ENCODE measurements around the gene KRT5. TPM values are rescaled to one million over a fixed set of nuclear protein-coding genes. Genes with fewer than 3 reads are reported as not detected.

KRT5 gene
- total RNA-seq, 4 donors from 2014 or later, result 7,921 to 12,107 (median 9,375) TPM

DNA sequence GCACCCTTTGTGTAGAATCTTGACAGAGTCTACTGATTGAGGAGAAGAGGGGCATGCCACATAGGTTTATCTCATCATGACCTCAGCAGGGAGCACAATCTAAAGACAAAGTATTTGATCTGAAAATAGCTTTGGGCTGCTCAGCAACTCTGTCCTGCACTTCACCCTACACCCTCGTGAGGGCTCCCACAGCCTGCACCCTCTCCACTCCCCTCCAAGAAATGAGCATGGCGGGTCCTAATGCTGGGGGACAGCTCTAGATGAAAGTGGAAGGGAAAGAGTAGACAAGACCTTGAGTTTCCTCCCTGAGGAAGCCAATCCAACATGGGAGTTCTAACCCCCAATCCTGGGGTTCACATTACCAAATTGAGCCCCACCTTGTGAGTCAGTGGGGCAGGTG is 10.7 kb upstream of the KRT5 start:
- WGBS, 2 donors, result no CpG with 5 or more reads among the region's 2 CpGs

GRCh38 chr12:52530366-52530765 is 10.2 kb upstream of the KRT5 start:
- H3K27me3 ChIP-seq, result no peaks in the 10 kb centered on the region
- H3K4me3 ChIP-seq, result no peak overlapping the region
- H3K36me3 ChIP-seq, result no peaks in the 10 kb centered on the region
- 70% methylated on average over 2 of the region's 2 CpGs; no CpG with 5 or more reads in 1 of the 2 donors for WGBS, 2 donors
- intact Hi-C loops (cut with DNase I), result no loop called here
- peaks cover 8 to 18% (median 10%) of the 10 kb centered on the region in 3 donors for H3K4me1 ChIP-seq
- no peaks in the 10 kb centered on the region for H3K9me3 ChIP-seq
- TF ChIP-seq, protein P1, sequence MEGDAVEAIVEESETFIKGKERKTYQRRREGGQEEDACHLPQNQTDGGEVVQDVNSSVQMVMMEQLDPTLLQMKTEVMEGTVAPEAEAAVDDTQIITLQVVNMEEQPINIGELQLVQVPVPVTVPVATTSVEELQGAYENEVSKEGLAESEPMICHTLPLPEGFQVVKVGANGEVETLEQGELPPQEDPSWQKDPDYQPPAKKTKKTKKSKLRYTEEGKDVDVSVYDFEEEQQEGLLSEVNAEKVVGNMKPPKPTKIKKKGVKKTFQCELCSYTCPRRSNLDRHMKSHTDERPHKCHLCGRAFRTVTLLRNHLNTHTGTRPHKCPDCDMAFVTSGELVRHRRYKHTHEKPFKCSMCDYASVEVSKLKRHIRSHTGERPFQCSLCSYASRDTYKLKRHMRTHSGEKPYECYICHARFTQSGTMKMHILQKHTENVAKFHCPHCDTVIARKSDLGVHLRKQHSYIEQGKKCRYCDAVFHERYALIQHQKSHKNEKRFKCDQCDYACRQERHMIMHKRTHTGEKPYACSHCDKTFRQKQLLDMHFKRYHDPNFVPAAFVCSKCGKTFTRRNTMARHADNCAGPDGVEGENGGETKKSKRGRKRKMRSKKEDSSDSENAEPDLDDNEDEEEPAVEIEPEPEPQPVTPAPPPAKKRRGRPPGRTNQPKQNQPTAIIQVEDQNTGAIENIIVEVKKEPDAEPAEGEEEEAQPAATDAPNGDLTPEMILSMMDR (IDR thresholded peaks at IDR 0.05), result no peak
- no peak for TF ChIP-seq POLR2A (IDR thresholded peaks at IDR 0.05)
- DNase-seq, result no peak
- H3K27ac ChIP-seq, result no peak overlapping the region

More for the DNA sequence above, 10.7 kb upstream of the KRT5 start:
- H3K36me3 ChIP-seq, result no peaks in the 10 kb centered on the region
- TF ChIP-seq POLR2A (IDR thresholded peaks at IDR 0.05), result no peak
- TF ChIP-seq, protein P1 (IDR thresholded peaks at IDR 0.05), result no peak
- H3K27me3 ChIP-seq, result no peaks in the 10 kb centered on the region
- DNase-seq, result no peak
- no peak overlapping the region for H3K4me3 ChIP-seq
- intact Hi-C loops (cut with DNase I), result no loop called here
- no peak overlapping the region for H3K27ac ChIP-seq
- no peaks in the 10 kb centered on the region for H3K9me3 ChIP-seq
- peaks cover 2 to 13% (median 5%) of the 10 kb centered on the region in 3 donors for H3K4me1 ChIP-seq

DNA sequence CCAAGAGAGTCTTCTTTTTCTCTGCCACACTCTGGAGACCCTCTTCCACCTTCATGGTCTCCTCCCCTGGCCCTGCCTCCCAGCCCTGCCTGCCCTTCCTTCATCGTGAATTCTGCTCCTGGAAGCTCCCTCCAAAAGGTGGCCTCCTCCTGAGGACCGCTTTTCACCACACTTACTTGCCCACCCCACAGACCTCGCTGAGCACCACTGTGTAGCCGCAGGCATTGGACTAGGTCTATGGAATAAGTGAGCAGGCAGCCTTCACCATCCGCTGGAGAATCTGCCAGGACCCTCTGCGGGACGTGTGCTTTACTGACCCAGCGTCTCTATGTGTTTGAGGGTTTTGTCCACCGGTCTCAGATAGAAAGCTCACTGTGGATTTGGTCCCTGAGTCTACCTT is 9.7 kb upstream of the KRT5 start:
- Histone ChIP-seq H3K9me3 (no peaks in the 10 kb centered on the region), H3K36me3 (no peaks in the 10 kb centered on the region), H3K4me3 (no peak overlapping the region), H3K27ac (no peak overlapping the region), H3K4me1 (peaks cover 13 to 23% (median 13%) of the 10 kb centered on the region in 3 donors), H3K27me3 (no peaks in the 10 kb centered on the region)
- intact Hi-C loops (cut with DNase I), result loop anchor here (10.0 kb wide), 1 partner anchor 345 kb away; no protein-coding TSS in a partner anchor
- no peak for TF ChIP-seq POLR2A (IDR thresholded peaks at IDR 0.05)
- TF ChIP-seq, protein P1 (IDR thresholded peaks at IDR 0.05), result no peak
- DNase-seq, result no peak
- WGBS, 2 donors, result 93 to 99% methylated on average over 8 of the region's 9 CpGs

DNA sequence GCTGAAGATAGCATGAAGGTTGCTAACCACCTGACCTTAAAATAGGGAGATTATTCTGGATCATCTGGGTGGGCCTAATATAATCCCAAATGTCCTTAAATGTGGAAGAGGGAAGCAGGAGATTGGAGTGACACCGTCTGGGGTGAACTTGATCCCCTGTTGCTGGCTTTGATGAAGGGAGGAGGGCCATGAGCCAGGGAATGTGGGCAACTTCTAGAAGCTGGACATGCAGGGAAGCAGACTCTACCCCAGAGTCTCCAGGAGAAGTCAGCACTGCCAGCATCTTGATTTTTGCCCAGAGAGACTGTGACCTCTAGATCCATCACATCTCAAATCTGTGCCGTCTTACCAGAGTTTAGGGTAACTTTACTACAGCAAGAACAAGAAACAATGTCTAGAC is 9.2 kb upstream of the KRT5 start:
- TF ChIP-seq, protein P1 (IDR thresholded peaks at IDR 0.05), result no peak
- TF ChIP-seq POLR2A (IDR thresholded peaks at IDR 0.05), result no peak
- 90 to 95% methylated on average over 2 of the region's 2 CpGs for WGBS, 2 donors
- no peak for DNase-seq

GRCh38 chr12:52528641-52529143 is 8.5 kb upstream of the KRT5 start:
- TF ChIP-seq, protein P1 (IDR thresholded peaks at IDR 0.05), result no peak
- TF ChIP-seq POLR2A (IDR thresholded peaks at IDR 0.05), result no peak
- no peak for DNase-seq
- H3K27me3 ChIP-seq, result peaks cover 0 to 5% (median 0%) of the 10 kb centered on the region in 4 donors
- peaks cover 13 to 35% (median 22%) of the 10 kb centered on the region in 3 donors for H3K4me1 ChIP-seq
- 83 to 86% methylated on average over 3 to 5 of the region's 8 CpGs for WGBS, 2 donors
- H3K27ac ChIP-seq, result no peak overlapping the region
- H3K9me3 ChIP-seq, result no peaks in the 10 kb centered on the region
- no peaks in the 10 kb centered on the region for H3K36me3 ChIP-seq
- no peak overlapping the region for H3K4me3 ChIP-seq
- intact Hi-C loops (cut with DNase I), result loop anchor here (10.0 kb wide), 1 partner anchor 346 kb away; no protein-coding TSS in a partner anchor

More for the DNA sequence above, 9.2 kb upstream of the KRT5 start:
- Histone ChIP-seq H3K27ac (no peak overlapping the region), H3K27me3 (no peaks in the 10 kb centered on the region), H3K36me3 (no peaks in the 10 kb centered on the region), H3K4me3 (no peak overlapping the region), H3K9me3 (no peaks in the 10 kb centered on the region), H3K4me1 (peaks cover 13 to 27% (median 15%) of the 10 kb centered on the region in 3 donors)
- intact Hi-C loops (cut with DNase I), result loop anchor here (10.0 kb wide), 1 partner anchor 345 kb away; no protein-coding TSS in a partner anchor
